HS-27A (cell line): ENCODE results near the gene GRIFIN.

Experiments used
- DNase-seq: peaks from one replicate; pipeline ENCODE4 v3.0.0-alpha.2; 2012; ENCODE audit warnings: low read depth, missing footprints

The GRIFIN gene

DNA sequence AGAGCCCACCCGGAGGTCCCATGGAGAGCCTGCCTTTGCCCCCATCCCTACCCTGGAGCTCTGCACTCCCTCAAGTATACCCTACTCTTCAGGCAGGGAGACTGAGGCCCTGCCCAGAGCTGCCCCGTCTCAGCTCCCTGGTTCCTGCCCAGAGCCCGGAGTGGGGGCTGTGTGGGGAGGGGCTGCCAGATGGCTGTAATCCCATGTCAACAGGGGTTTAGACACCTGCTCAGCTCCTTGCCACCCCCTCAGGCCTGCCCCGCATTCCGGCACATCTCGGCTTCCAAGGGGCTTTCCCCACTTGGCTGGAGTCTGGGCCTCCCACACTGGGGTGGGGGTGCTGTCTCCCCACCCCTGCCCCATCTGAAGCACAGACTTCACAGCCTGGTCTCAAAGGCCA, 22.5 kb upstream of the GRIFIN start:
- DNase-seq, result no peak

DNA sequence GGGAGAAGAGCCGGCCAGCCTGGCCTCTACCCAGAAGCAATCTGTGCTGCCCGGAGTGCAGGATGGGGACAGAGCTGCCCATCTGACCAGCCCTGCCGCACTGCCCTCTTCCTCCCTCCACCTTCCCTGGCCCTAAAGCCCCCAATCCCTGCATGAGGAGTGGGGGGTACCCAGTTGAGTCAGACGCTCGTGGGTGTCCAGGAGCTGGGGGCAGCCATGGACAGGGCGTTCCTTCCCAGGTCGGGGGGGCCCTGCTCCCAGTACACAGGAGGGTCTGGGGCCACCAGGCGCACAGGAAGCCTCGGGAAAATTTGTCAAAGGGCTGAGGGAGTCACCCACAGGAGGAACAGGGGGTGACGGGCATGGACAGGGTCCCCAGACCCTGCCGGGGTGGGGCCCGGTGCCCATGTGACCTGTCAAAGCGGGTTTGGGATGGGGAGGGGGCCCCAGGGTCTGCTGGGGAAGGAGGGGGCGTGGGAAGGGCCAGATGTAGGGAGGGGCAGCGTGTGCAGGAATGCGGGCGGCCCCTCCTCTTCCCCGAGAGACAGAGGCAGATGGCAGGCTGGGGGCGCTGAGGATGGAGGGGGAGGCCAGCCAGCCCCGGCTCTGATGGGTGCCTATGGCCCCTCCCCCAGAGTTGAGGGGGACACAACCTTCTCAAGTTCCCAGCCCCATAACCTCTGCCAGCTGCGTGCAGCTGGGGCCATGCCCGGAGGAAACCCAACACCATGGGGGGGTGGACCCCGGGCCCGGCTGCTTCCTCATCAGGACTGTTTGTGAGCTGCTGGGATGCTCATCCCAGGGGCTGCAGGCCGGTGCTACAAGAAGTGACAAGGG, 21.5 kb upstream of the GRIFIN start:
- DNase-seq, result no peak

DNA sequence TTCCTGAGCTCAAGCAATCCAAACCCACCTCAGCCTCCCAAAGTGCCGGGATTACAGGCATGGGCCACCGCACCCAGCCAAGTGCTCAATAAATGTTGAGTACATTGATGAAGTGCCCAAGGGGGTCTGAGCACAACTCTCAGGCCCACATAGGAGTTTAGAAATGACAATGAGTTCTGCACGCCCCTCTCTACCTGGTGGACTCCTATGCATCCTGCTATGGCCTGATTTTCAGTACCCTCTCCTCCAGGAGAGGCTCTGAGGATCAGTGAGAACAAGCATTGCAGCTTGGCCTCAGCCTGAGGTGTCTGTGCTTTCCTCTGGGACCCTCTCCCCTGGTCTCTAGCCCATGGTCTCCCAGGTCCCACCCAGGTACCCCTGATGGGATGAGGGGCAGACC, 20.9 kb upstream of the GRIFIN start:
- DNase-seq, result no peak

DNA sequence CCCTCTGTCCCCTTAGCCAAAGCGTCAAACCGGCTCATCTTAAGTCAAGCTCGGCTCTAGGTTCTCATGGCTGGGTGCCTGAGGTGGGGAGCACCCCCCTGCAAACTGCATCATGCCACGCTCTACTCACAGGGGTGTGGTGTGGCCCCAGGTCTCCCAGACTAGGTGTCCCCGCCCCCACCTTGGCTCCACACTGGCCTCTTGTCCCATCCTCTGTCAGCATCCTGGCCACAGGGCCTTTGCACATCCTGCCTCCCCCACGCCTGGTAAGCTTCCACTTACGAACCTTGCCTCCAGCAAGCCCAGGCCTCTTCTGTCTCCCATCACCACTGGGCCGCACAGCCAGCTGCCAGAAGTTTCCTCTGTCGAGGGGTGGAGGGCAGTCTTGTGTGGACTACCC, 20.2 kb upstream of the GRIFIN start:
- no peak for DNase-seq

DNA sequence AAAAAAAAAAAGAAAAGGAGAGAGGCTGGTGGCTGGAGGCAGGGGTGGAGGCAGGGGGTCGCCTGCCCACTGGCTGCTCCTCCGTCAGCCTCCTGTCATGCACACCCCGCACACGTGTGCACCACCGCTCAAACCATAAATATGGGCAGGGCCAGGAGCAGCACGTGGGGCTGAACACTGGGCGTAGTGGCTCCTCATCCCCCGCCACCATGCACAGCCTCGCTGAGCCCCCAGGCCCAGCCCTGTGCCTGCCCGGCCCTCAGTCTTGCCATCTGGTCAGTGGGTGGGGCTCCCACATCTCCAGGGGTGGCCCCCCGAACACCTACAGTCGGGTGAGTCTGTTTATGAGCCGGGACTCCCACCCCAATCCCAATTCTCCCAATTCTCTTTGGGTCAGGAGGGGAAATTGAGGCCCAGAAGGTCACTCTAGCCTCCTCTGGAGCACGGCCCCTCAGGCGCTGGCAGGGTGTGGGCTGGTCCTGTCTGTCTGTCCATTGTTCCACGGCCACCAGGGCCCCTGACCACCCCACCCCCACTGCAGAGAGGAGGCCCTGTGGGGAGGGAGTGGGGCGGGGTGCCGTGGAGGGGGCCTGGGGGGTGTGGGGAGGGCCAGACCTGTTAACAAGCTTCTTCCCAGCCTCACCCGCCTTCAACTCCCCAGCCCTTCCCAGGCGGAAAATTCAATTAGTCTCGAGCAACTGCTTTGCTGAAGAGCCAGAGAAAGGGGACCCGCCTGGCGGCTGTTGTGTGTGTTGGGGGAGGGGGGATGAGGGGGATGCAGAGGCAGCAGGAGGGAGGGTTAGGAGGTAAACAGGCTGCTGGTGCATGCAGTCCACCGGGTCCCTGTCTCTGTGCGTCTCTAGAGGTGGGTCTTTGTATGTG, 19.5 kb upstream of the GRIFIN start:
- no peak for DNase-seq

DNA sequence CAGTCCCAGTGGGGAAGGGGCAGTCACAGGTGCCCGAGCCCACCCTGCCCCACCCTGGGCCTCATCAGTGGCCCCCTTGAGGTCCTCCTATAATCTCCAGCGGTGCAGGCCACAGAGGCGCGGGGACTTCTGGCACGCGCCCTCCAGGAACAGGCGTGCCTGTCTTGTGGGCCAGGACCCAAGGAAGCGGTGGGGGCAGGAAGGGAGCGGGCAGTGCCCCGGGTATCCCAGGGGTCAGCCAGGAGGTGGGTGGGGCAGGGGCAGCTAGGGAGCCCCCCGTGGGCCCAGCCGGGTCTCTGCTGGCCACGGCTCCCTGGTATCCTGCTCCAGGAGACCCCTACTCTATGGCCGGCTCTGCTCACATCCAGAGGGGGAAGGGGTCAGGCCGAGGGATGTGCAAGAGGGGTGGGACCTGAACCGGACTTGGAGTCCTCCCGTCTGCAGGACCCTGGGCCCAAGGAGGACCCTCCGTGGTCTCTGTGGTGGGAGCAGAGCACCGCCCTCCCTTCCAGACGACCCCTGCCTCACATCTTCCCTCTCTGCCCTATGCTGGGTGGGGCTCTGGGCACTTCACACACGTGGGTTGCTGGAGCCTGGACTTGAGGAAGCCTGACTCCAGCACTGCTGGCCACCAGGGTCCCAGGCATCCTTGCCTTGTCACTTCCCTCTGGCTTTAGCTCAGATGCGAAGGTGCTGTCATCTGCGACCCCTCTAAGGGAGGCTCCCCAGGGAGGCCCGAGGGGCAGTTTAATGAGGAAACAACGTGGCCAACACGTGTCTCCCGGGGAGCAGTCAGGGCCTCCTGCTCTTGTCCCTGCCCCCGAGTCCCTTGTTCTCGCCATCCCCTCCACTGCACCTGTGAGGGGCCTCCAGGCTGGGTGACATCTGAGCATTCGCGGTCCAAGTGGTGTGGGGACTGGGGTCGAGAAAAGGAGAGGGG, 18.3 kb upstream of the GRIFIN start:
- DNase-seq, result no peak

DNA sequence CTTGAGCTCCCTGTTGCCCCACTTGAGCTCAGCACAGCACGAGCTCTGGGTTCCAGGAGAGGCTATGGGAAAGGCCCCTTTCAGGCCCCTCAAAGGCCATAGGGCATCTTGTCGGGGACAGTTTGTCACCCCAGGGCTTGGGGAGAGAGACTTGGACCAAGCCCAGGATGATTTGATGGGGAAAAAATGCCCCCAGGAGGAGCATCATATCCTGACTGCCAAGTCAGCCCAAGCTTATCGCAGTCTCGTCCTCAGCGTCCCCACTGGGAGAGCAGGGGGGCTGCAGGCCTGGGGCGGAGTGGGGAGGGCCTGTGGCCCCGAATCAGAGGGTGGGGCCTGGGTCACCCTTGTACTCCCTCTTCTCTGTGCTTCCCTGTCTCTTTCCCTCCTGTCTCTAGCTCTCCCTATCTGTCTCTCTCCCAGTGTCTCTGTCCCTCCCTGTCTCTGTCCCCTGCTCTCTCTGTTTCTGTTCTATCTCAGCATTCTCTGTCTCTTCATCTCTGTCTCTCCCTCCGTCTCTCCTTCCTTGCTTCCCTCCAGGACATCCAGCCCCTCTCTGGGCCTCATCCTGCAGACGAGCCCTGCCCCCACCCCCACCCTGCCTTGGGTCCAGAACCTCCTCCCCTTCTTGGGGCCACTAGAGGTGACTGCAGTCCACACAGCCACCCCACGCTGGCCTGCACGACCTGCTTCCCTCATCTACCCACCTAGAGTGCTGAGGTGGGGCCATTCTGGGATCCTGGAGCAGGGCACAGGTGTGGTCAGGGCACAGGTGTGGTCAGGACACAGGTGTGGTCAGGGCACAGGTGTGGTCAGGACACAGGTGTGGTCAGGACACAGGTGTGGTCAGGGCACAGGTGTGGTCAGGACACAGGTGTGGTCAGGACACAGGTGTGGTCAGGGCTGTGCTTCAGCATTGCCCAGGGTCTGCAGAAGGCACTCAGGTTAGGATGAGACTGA, 17.3 kb upstream of the GRIFIN start:
- DNase-seq, result no peak

DNA sequence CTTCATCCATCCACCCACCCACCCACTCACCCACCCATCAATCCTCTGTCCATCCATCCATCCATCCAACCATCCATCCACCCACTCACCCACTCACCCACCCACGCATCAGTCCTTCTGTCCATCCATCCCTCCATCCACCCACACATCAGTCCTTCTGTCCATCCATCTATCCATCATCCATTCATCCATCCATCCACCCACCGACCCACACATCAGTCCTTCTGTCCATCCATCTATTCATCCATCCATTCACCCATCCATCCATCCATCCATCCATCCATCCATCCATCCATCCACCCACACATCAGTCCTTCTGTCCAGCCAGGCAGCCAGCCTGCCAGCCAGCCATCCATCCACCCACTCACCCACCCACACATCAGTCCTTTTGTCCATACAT, 15.8 kb upstream of the GRIFIN start:
- DNase-seq, result no peak

DNA sequence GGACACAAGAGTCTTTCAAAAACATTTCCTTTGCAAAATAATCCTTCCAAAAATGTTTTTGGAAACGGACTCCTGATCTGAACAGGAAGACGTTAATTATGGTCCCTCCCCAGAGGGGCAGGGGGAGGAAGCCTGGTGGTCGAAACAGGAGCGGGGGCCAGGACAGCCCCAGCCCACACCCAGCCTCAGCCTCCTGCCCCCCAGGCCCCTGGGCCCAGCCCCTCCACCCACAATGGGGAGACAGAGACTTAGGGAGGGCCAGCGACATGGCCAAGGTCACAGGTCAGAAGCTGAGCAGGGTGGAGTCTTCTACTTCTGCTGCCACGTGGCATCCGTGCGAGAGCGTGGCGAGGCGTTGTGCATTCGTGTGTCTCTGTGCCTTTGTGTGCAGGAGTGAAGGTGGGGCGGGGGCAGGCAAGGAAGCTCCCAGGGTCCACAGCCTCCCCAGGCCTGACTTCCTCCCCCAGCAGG, 14.0 kb upstream of the GRIFIN start:
- DNase-seq, result no peak

DNA sequence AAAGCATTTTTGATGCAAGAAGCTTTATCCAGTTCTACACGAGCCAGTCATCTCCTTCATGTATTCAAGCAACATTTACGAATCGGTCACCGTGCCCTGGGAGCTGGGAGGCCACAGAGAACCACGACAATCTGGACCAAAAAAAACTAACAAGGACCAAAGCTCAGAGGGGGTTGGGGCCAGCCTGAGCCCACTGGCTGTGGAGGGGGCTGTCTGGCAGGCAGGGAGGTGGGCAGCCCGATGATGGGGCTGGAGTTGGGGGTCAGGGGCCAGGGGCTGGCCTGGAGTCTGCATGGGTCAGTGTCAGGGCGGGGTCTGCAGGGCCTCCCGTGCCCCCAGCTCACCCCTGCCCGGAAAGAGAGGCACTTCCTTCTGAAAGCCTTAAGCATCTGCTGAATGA, 12.5 kb upstream of the GRIFIN start:
- no peak for DNase-seq

DNA sequence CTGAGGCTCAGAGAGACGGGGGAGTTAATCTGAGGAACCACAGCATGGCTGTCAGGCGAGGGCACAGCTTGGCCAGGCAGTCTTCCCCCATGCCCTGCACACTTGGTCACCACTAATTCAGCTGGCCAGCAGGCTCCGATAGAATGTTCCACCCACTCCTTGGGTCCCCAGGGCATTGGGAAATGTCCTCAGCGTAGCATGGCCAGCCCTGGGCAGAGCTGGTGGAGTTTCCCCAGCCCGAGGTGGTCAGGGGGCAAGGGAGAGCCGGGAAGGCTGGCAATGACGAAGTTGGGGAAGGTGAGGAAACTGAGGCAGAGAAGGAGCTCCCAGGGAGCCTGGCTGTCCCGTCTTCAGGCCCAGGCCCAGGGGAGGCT, 12.1 kb upstream of the GRIFIN start:
- DNase-seq, result no peak

DNA sequence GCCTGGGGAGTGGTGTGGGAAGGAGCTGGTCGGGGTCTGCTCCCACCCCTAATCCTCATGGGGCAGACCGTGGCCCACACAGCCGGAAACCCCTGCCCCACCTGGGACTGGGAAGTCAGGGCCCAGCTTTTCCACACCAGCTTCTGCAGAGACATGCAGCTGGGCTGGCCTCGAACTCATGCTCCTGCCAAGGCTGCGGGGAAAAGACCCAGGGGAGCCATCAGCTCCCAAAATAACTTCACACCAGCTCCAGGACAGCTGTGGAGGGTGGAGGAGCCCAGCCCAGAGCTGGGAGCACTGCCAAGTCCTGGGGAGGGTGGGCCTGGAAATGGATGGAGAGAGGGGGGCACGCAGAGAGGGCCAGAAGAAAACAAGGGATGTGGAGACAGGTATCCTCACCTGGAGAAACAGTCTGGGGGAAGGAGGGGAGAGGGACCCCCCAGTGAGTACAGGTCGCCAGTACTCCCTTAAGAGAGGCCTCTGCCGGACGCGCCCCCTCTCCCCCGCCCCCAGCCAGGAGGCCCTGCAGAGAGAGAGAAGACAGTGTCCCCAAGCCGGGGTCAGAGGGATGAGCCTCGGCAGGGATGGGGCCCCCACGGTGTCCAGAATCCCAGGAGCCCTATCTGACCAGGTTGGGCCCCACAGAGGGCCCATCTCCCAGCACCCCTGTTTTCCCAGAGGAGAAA, 11.5 kb upstream of the GRIFIN start:
- no peak for DNase-seq

DNA sequence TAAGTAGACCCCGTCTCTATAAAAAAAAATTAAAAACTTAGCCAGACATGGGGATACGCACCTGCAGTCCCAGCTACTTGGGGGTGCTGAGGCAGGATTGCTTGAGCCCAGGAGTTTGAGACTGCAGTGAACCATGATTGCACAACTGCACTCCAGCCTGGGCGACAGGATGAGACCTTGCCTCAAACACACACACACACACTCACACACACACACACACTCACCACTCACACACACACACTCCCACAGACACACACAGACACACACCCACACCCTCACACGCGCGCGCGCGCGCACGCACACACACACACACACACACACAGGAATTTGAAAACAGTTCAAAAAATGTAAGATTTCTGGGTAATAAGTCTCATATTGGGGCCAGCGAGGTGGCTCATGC, 8.7 kb upstream of the GRIFIN start:
- no peak for DNase-seq

GRCh38 chr7:2483494-2483893, 7.3 kb upstream of the GRIFIN start:
- no peak for DNase-seq

DNA sequence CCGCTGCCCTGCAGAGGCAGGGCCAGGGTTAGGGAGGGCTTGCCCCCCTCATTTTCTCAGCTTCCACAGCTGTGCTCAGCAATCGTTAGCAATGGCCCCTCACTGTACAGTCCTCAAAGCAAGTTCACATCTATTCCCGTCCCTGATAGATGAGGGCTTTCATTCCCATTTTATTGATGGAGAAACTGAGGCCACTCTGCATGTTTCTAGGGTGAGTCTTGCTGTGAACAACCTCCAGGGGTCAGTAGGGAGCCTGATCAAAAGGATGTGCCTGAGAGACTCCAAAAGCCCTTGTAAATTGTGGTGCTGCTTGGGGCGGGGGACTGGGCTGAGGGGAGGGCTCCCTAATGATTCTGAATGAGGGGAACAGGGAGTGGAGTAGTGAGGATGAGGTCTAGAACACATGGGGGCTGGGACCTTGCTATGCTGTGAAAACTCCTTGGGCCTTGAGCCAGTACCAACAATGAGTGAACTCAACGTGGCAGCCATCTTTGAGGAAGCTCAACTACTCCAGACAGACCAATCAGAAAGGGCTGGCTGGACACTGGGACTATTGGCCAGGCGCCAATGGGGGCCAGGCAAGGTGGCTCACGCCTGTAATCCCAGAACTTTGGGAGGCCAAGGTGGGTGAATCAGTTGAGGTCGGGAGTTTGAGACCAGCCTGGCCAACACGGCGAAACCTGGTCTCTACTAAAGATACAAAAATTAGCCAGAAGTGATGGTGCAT, 6.7 kb upstream of the GRIFIN start:
- DNase-seq, result no peak

- no peak for DNase-seq
These were observed 5.0 kb upstream of the GRIFIN start for GRCh38 chr7:2481195-2481594.

DNA sequence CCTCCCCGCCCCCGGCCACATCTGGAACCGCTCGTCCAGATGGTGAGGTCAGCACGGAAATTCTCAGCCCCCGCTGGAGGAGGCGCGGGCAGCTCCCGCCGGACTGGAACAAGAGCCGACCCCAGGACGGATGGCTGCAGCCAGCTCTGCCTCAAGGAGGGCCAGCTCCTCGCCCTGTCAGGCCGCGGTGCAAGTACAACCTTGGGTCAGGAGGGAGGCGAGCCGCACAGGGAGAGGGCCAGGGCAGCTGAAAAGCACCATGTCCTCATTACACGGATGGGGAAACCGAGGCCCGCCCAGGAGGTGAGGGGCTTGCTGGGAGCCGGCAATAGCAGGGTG, 3.8 kb upstream of the GRIFIN start:
- no peak for DNase-seq

- DNase-seq, result no peak
These were observed 3.3 kb upstream of the GRIFIN start for GRCh38 chr7:2479276-2480069.

DNA sequence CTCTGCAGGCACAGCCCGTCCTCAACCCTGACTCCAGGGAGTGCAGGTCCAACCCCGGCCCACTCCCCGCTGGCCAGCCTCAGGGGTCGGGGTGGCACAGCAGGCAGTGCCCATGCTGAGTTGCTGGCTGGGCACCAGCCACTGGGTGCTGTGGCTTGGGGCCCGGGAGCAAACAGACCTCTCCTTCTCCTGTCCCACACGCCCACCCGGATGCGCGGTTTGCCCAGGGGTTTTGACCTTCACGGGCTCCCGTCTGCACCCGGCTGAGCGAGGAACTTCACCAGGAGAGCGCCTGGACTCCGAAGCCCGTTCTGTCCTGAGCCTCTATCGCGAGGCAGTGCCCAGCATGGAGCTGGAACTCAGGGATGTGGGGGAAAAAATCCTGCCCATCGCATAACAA, 2.6 kb upstream of the GRIFIN start:
- DNase-seq, result no peak
